PC-9 (cell line): ENCODE results near the gene PRAMEF25. TPM values are rescaled to one million over a fixed set of nuclear protein-coding genes. Genes with fewer than 3 reads are reported as not detected.
"Not testable (repeated sequence)": the region's sequence is repeated elsewhere in the genome, so short reads cannot be mapped to it uniquely, and the experiment has no call there.

Experiments
- Bru-seq: library from RNA; stranded (reverse); fragments of 400-500 nt; gene quantifications from one replicate; lab custom pipeline; 2021; lab: Mats Ljungman, UMichigan
- BruChase-seq, 2 experiments: library from RNA; stranded (reverse); fragments of 400-500 nt; gene quantifications; one replicate each; lab custom pipeline; 2021; lab: Mats Ljungman, UMichigan
- BruUV-seq: library from RNA; stranded (reverse); fragments of 400-500 nt; replicated peaks from 2 replicates; lab custom pipeline; 2021; lab: Mats Ljungman, UMichigan
- CTCF ChIA-PET: fragments of 300-600 bp; sonication (Branson Sonifier 250); formaldehyde crosslinking; loops from one replicate; lab custom pipeline; 2022; ENCODE audit warnings: antibody characterized with exemption; lab: Charles Lee
- POLR2A ChIA-PET: fragments of 300-600 bp; sonication (Branson Sonifier 250); formaldehyde crosslinking; loops from one replicate; lab custom pipeline; 2022; ENCODE audit warnings: antibody characterized with exemption; ENCODE audit not compliant: unreplicated experiment; lab: Charles Lee
- DNase-seq, 2 experiments: peaks; one replicate each; pipeline versions ENCODE4 v3.0.0 to v3.0.0-alpha.2; 2015 to 2022; ENCODE audit warnings: mixed read lengths in 1 of 2
- H2AFZ ChIP-seq: fragments of 200-600 bp; sonication (generic); 2 replicates; pipeline ENCODE4 v1.8.1; 2017; ENCODE audit warnings: antibody characterized with exemption
- H3F3A ChIP-seq: fragments of 200-600 bp; sonication (generic); 2 replicates; pipeline ENCODE4 v1.8.1; 2017; ENCODE audit warnings: antibody characterized with exemption, mild to moderate bottlenecking, low read depth; ENCODE audit not compliant: insufficient read depth
- H3K27ac ChIP-seq: fragments of 200-600 bp; sonication (generic); 2 replicates; pipeline ENCODE4 v1.6.1; 2016; ENCODE audit warnings: mixed run types
- H3K27me3 ChIP-seq: fragments of 200-600 bp; sonication (generic); 2 replicates; pipeline ENCODE4 v1.6.1; 2016; ENCODE audit warnings: low read depth, mixed run types; ENCODE audit not compliant: insufficient read depth
- H3K36me3 ChIP-seq: fragments of 200-600 bp; sonication (generic); 2 replicates; pipeline ENCODE4 v1.6.1; 2016; ENCODE audit warnings: low read depth, mixed run types
- H3K4me1 ChIP-seq: fragments of 200-600 bp; sonication (generic); replicated peaks from 2 replicates; pipeline ENCODE4 v1.6.1; 2016; ENCODE audit warnings: mixed run types; ENCODE audit not compliant: insufficient read depth
- H3K4me2 ChIP-seq: fragments of 200-600 bp; sonication (generic); 2 replicates; pipeline ENCODE4 v1.6.1; 2017; ENCODE audit warnings: mixed run types
- H3K4me3 ChIP-seq: fragments of 200-600 bp; sonication (generic); 2 replicates; pipeline ENCODE4 v1.6.1; 2016; ENCODE audit warnings: mixed run types
- H3K79me2 ChIP-seq: fragments of 200-600 bp; sonication (generic); 2 replicates; pipeline ENCODE4 v1.6.1; 2017; ENCODE audit warnings: low read depth, mixed run types
- H3K9me2 ChIP-seq: fragments of 200-600 bp; sonication (generic); 2 replicates; pipeline ENCODE4 v1.8.1; 2017; ENCODE audit warnings: mild to moderate bottlenecking; ENCODE audit not compliant: insufficient read depth
- H3K9me3 ChIP-seq: fragments of 200-600 bp; sonication (generic); 2 replicates; pipeline ENCODE4 v1.8.1; 2016; ENCODE audit warnings: low read depth; ENCODE audit not compliant: insufficient read depth
- H4K20me1 ChIP-seq: fragments of 200-600 bp; sonication (generic); 2 replicates; pipeline ENCODE4 v1.8.1; 2017; ENCODE audit not compliant: insufficient read depth
- intact Hi-C: fragments of 100-400 bp; cut with micrococcal nuclease; formaldehyde crosslinking; loops from one replicate; pipeline ENCODE4 v1.10.0; 2022; ENCODE audit not compliant: unreplicated experiment
- long read RNA-seq: library from polyadenylated mRNA; stranded (forward); transcript quantifications from one replicate; pipeline ENCODE4 v2.0.0, GENCODE V29; 2022
- total RNA-seq: library from RNA; stranded (reverse); gene quantifications from 2 replicates; pipeline ENCODE4 v1.2.3, GENCODE V29; 2021

The PRAMEF25 gene
- total RNA-seq (not detected in 2 replicates), Bru-seq, nascent RNA (not detected), BruChase-seq, experiment 1, labeled RNA remaining after a 2-hour chase (not detected), BruChase-seq, experiment 2, labeled RNA remaining after a 6-hour chase (not detected)
- long read RNA-seq: 0 reads

GRCh38 chr1:13070474-13070873 is at the start of gene PRAMEF25:
Gene PRAMEF25 (plus strand): TSS chr1:13070774. CDS start chr1:13073694, 2,920 bp downstream.
- H3K9me2 ChIP-seq, H3K27me3 ChIP-seq, POLR2A ChIA-PET, H3K4me3 ChIP-seq, H3K79me2 ChIP-seq, H3K27ac ChIP-seq, CTCF ChIA-PET, H3F3A ChIP-seq, H3K4me2 ChIP-seq, DNase-seq, H3K9me3 ChIP-seq, H3K36me3 ChIP-seq, BruUV-seq, H4K20me1 ChIP-seq, intact Hi-C loops, H3K4me1 ChIP-seq, H2AFZ ChIP-seq: not testable (repeated sequence)

GRCh38 chr1:13056475-13056874 is 14.1 kb upstream of the PRAMEF25 start, which contains the start of gene PRAMEF27:
Gene PRAMEF27 (minus strand): TSS chr1:13056575. CDS start chr1:13053659, 2,916 bp downstream.
- H3K36me3 ChIP-seq, H3K9me2 ChIP-seq, H3K9me3 ChIP-seq, H3F3A ChIP-seq, H2AFZ ChIP-seq, DNase-seq, H3K79me2 ChIP-seq, H3K4me1 ChIP-seq, H3K4me3 ChIP-seq, H4K20me1 ChIP-seq, H3K27me3 ChIP-seq, H3K27ac ChIP-seq, H3K4me2 ChIP-seq, POLR2A ChIA-PET, CTCF ChIA-PET, intact Hi-C loops, BruUV-seq: not testable (repeated sequence)

- H3K4me3 ChIP-seq, H3K9me3 ChIP-seq, H3K4me1 ChIP-seq, H3K36me3 ChIP-seq, H3F3A ChIP-seq, intact Hi-C loops, H3K79me2 ChIP-seq, H3K27ac ChIP-seq, BruUV-seq, H2AFZ ChIP-seq, H3K4me2 ChIP-seq, CTCF ChIA-PET, POLR2A ChIA-PET, H3K27me3 ChIP-seq, H4K20me1 ChIP-seq, H3K9me2 ChIP-seq, DNase-seq: not testable (repeated sequence)
These were observed 46.2 kb downstream of the PRAMEF25 start, which contains the start of gene HNRNPCL2 for GRCh38 chr1:13116754-13117153. Gene HNRNPCL2 (minus strand): TSS chr1:13116854. CDS start chr1:13116400, 454 bp downstream.

Other genes starting within 250 kb of the PRAMEF25 start
- gene PRAMEF11, start 239.4 kb upstream of the PRAMEF25 start, total RNA-seq: not detected in 2 replicates
- not detected in 2 replicates for gene HNRNPCL1, start 222.1 kb upstream of the PRAMEF25 start, total RNA-seq
- not detected in 2 replicates for gene PRAMEF2, start 213.7 kb upstream of the PRAMEF25 start, total RNA-seq
- not detected in 2 replicates for gene PRAMEF4, start 184.6 kb upstream of the PRAMEF25 start, total RNA-seq
- gene PRAMEF10, start 172.5 kb upstream of the PRAMEF25 start, total RNA-seq: not detected in 2 replicates
- not detected in 2 replicates for gene PRAMEF7, start 154.2 kb upstream of the PRAMEF25 start, total RNA-seq
- not detected in 2 replicates for gene PRAMEF6, start 123.2 kb upstream of the PRAMEF25 start, total RNA-seq
- gene PRAMEF27, start 14.2 kb upstream of the PRAMEF25 start, total RNA-seq: not detected in 2 replicates
- not detected in 2 replicates for gene HNRNPCL3, start 10.0 kb upstream of the PRAMEF25 start, total RNA-seq
- gene HNRNPCL2, start 46.1 kb downstream of the PRAMEF25 start, total RNA-seq: not detected in 2 replicates
- gene PRAMEF26, start 85.2 kb downstream of the PRAMEF25 start, total RNA-seq: not detected in 2 replicates
- gene HNRNPCL4, start 94.9 kb downstream of the PRAMEF25 start, total RNA-seq: not detected in 2 replicates
- not detected in 2 replicates for gene PRAMEF9, start 101.1 kb downstream of the PRAMEF25 start, total RNA-seq
- not detected in 2 replicates for gene PRAMEF13, start 130.6 kb downstream of the PRAMEF25 start, total RNA-seq
- not detected in 2 replicates for gene PRAMEF18, start 155.4 kb downstream of the PRAMEF25 start, total RNA-seq
- gene PRAMEF5, start 183.4 kb downstream of the PRAMEF25 start, total RNA-seq: not detected in 2 replicates
- not detected in 2 replicates for gene PRAMEF8, start 214.4 kb downstream of the PRAMEF25 start, total RNA-seq
- not detected in 2 replicates for gene PRAMEF33, start 232.8 kb downstream of the PRAMEF25 start, total RNA-seq
- not detected in 2 replicates for gene PRAMEF15, start 244.8 kb downstream of the PRAMEF25 start, total RNA-seq